ENCODE results near the gene GALNTL6. TPM values are rescaled to one million over a fixed set of nuclear protein-coding genes. Genes with fewer than 3 reads are reported as not detected.

The GALNTL6 gene
- total RNA-seq, 1 experiment from 2014 or later: not detected

- ATAC-seq (no peak), DNase-seq (ENCODE audit: low read depth, low spot score) (no peak)
- intact Hi-C loops (cut with micrococcal nuclease): no loop called here
- H3K27me3 ChIP-seq (ENCODE audit: insufficient read depth, low read length): no peaks in the 10 kb centered on the region
- RAD21 ChIA-PET (ENCODE audit: low non-redundant PET in 1 of 2, low total read pairs in 2 of 2, uncharacterized antibody in 2 of 2, unreplicated experiment in 2 of 2): no interaction called here
- H2AFZ ChIP-seq (ENCODE audit: low read depth, low read length, poor library complexity, severe bottlenecking): no peak overlapping the region
- CTCF ChIA-PET: no interaction called here
- no peaks in the 10 kb centered on the region for H3K36me3 ChIP-seq (ENCODE audit: control insufficient read depth in 1 of 2, insufficient read depth in 2 of 2, low read length in 2 of 2)
- H3K4me3 ChIP-seq (replicated peaks in 1 of 2; ENCODE audit: low read depth in 1 of 2, low read length in 2 of 2): no peak overlapping the region
- POLR2A ChIA-PET: no interaction called here
- no peak overlapping the region for H3K4me2 ChIP-seq (ENCODE audit: low read length)
- H3K9me2 ChIP-seq (ENCODE audit: insufficient read depth): no peaks in the 10 kb centered on the region
- H3K9me3 ChIP-seq (ENCODE audit: control insufficient read depth in 1 of 2, insufficient read depth in 1 of 2, low read depth in 1 of 2, low read length in 2 of 2): no peaks in the 10 kb centered on the region
- H3K4me1 ChIP-seq (ENCODE audit: control insufficient read depth in 1 of 2, insufficient read depth in 2 of 2, low read length in 2 of 2): peaks cover 0 to 4% of the 10 kb centered on the region in 2 experiments; a peak in 1 of 4 replicates
- no peak overlapping the region for H3K9ac ChIP-seq (ENCODE audit: low read length)
- no TSS peak for BruUV-seq (replicated peaks)
- H3K27ac ChIP-seq (ENCODE audit: low read depth, low read length): no peak overlapping the region
- no peak for TF ChIP-seq SP1 (IDR thresholded peaks at IDR 0.05; ENCODE audit: low read depth)
- TF ChIP-seq MAX (IDR thresholded peaks at IDR 0.05): no peak
- TF ChIP-seq ZFX (IDR thresholded peaks at IDR 0.05): no peak
- TF ChIP-seq YY1 (IDR thresholded peaks at IDR 0.05; ENCODE audit: extremely low read depth, insufficient replicate concordance, low read depth, low read length): no peak
- TF ChIP-seq REST (IDR thresholded peaks at IDR 0.05; ENCODE audit: low read depth): no peak
- no peak for TF ChIP-seq SIN3A (IDR thresholded peaks at IDR 0.05; ENCODE audit: low read depth)
- no peak for TF ChIP-seq EZH2phosphoT487 (IDR thresholded peaks at IDR 0.05; ENCODE audit: borderline replicate concordance)
- no peak for TF ChIP-seq POLR2AphosphoS5 (IDR thresholded peaks at IDR 0.05; ENCODE audit: low read depth, low read length)
- TF ChIP-seq CTCF (IDR thresholded peaks at IDR 0.05 in 2 of 3, conservative IDR thresholded peaks at IDR 0.05 in 1 of 3; ENCODE audit: borderline replicate concordance in 1 of 3, insufficient read depth in 1 of 3, low read depth in 2 of 3, low read length in 2 of 3): no peak
- no peak for TF ChIP-seq JUND (IDR thresholded peaks at IDR 0.05)
- TF ChIP-seq FOSL1 (IDR thresholded peaks at IDR 0.05; ENCODE audit: low read depth): no peak
- TF ChIP-seq ELF1 (IDR thresholded peaks at IDR 0.05; ENCODE audit: borderline replicate concordance, low read depth): no peak
- TF ChIP-seq ZBTB33 (IDR thresholded peaks at IDR 0.05; ENCODE audit: extremely low read depth, insufficient replicate concordance, low read length): no peak
- TF ChIP-seq EZH2 (IDR thresholded peaks at IDR 0.05): no peak
- no peak for TF ChIP-seq SRF (IDR thresholded peaks at IDR 0.05; ENCODE audit: low read depth)
- no peak for TF ChIP-seq POLR2A (IDR thresholded peaks at IDR 0.05; ENCODE audit: borderline replicate concordance, extremely low read depth, insufficient read depth, insufficient read length)
- no peak for TF ChIP-seq CEBPB (IDR thresholded peaks at IDR 0.05; ENCODE audit: low read depth)
- no peak for TF ChIP-seq EGR1 (IDR thresholded peaks at IDR 0.05; ENCODE audit: low read depth)
- TF ChIP-seq CBX3 (IDR thresholded peaks at IDR 0.05; ENCODE audit: low read depth): no peak
- no peak for TF ChIP-seq RAD21 (IDR thresholded peaks at IDR 0.05; ENCODE audit: low read depth)
- no peaks in the 10 kb centered on the region for H3K79me2 ChIP-seq (ENCODE audit: insufficient read depth, low read length)
- no peaks in the 10 kb centered on the region for H4K20me1 ChIP-seq (ENCODE audit: insufficient read depth)
Observed at GRCh38 chr4:173052439-173052838, 1239.2 kb downstream of the GALNTL6 start.
